Nephron (organoid): Measurements from ENCODE around the gene PPP1R13B.
"Not testable (repeated sequence)": the region's sequence is repeated elsewhere in the genome, so short reads cannot be mapped to it uniquely, and the experiment has no call there.

Source experiments
- H3K27ac Mint-ChIP-seq, 3 experiments: 2 replicates each; pipeline ENCODE4 v1.8.0; 2020; ENCODE audit warnings: mixed read lengths in 3 of 3, mild to moderate bottlenecking in 2 of 3, moderate library complexity in 1 of 3
- H3K27me3 Mint-ChIP-seq: 2 replicates; pipeline ENCODE4 v1.8.0; 2021; ENCODE audit warnings: low read depth, mild to moderate bottlenecking, moderate library complexity, mixed read lengths
- H3K36me3 Mint-ChIP-seq: 2 replicates; pipeline ENCODE4 v1.8.0; 2020; ENCODE audit warnings: low read depth, mixed read lengths
- H3K4me1 Mint-ChIP-seq: 2 replicates; pipeline ENCODE4 v1.8.0; 2020; ENCODE audit warnings: mixed read lengths
- H3K4me3 Mint-ChIP-seq, 3 experiments: 2 replicates each; pipeline ENCODE4 v1.8.0; 2020; ENCODE audit warnings: mild to moderate bottlenecking in 3 of 3, mixed read lengths in 3 of 3, moderate library complexity in 2 of 3
- H3K9me3 Mint-ChIP-seq: 2 replicates; pipeline ENCODE4 v1.8.0; 2020; ENCODE audit warnings: mixed read lengths
- TF ChIP-seq, protein P1 (sequence below), 3 experiments: fragments of 200-600 bp; sonication (generic); IDR thresholded peaks; one replicate each; pipeline ENCODE4 v1.5.0; 2021; ENCODE audit warnings: antibody characterized with exemption in 3 of 3; ENCODE audit not compliant: unreplicated experiment in 3 of 3

PPP1R13B gene

DNA sequence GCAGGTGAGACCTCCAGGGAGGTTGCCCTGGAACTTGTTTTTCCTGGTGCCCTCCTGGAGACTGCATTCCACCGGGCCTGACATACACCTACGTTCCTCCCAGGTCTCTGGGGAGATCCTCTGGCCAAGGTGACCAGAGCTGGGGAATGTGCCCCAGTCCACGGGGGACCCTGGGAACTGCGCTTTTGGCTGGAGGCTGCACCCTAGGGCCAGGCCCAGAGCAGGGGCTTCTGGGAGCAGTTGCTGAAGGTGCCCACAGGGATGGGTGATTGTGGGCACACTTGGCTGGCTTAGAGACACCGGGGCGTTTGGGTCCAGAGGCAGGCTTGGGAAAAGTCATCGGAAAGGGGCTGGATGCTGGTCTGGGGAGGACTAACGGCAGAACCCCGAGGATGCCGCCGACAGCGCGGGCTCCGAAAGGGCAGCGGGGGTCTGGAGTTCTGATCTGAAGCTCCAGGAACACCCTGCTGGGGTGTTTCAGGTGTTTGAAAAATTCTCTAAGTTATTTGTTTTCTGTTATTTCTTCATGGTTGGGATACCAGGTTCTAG lies 44.4 kb upstream of the PPP1R13B start:
- Mint-ChIP-seq H3K9me3 (peaks cover 4% of the 10 kb centered on the region), H3K27me3 (peaks cover 6% of the 10 kb centered on the region), H3K36me3 (peaks cover 5% of the 10 kb centered on the region), H3K4me3 (no peak overlapping the region), H3K4me1 (peaks cover 1% of the 10 kb centered on the region), H3K27ac (no peak overlapping the region)
- TF ChIP-seq, protein P1, sequence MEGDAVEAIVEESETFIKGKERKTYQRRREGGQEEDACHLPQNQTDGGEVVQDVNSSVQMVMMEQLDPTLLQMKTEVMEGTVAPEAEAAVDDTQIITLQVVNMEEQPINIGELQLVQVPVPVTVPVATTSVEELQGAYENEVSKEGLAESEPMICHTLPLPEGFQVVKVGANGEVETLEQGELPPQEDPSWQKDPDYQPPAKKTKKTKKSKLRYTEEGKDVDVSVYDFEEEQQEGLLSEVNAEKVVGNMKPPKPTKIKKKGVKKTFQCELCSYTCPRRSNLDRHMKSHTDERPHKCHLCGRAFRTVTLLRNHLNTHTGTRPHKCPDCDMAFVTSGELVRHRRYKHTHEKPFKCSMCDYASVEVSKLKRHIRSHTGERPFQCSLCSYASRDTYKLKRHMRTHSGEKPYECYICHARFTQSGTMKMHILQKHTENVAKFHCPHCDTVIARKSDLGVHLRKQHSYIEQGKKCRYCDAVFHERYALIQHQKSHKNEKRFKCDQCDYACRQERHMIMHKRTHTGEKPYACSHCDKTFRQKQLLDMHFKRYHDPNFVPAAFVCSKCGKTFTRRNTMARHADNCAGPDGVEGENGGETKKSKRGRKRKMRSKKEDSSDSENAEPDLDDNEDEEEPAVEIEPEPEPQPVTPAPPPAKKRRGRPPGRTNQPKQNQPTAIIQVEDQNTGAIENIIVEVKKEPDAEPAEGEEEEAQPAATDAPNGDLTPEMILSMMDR (IDR thresholded peaks at IDR 0.05; ENCODE audit: unreplicated experiment in 3 of 3) = no peak

DNA sequence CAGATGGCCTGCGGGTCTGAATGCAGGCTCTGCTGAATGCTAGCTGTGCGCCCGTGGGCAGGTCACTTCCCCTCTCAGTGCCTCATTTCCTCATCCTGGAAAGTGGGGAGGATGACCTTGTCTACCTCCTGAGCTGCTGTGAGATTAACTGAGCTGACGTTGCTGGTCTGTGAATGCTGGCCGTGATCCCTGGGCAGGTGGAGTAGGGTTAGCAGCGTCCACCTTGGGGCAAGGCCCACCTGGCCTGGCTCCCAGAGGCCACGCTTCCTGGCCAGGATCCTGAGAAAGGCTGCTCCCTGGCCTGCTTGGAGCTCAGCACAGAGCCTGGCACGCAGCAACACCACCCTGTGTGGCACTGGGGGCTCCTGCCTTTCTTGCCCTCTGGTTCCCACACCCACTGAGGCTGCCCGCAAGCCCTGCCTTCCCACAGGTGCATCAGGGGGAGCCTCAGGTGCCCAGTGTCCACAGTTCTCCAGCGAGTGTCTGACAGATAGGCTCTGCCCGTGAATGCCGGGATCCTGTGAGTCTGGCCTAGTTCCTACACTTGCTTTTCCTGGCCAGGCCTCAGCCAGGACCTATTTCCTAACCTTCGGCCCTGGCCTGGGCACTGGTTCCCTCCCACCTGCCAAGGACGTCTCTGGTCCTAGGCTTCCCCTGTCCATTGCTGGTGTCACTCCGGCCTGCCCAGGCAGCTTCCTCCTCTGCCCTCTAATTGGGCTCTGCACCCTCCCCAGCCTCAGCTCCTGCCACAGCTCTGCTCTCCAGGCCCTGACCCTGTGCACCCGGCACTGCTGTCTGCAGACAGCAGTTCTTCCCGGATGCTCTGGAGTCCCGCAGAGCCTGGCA lies 43.7 kb upstream of the PPP1R13B start:
- no peak overlapping the region for H3K27ac Mint-ChIP-seq
- peaks cover 9% of the 10 kb centered on the region for H3K27me3 Mint-ChIP-seq
- no peaks in the 10 kb centered on the region for H3K9me3 Mint-ChIP-seq
- TF ChIP-seq, protein P1 (IDR thresholded peaks at IDR 0.05; ENCODE audit: unreplicated experiment in 3 of 3) = no peak
- no peaks in the 10 kb centered on the region for H3K36me3 Mint-ChIP-seq
- peaks cover 8% of the 10 kb centered on the region for H3K4me1 Mint-ChIP-seq
- H3K4me3 Mint-ChIP-seq = no peak overlapping the region

DNA sequence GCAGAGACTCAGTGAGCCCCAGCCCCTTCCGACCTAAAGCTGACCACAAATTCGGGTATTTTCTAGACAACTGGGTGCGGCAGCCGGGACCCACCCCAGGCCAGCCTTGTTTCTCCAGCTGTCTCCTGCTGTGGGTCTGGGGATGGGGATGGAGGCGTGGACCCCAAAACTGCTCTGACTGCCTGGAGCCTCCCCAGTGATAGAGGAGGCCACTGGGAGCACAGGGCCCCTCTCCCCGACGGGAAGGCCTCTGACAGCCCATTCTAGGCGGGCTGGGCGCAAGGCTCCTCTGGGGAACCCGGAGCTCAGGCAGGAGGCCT lies 42.6 kb upstream of the PPP1R13B start:
- Mint-ChIP-seq H3K4me3 (no peak overlapping the region), H3K9me3 (no peaks in the 10 kb centered on the region), H3K27ac (no peak overlapping the region), H3K27me3 (peaks cover 10% of the 10 kb centered on the region), H3K36me3 (no peaks in the 10 kb centered on the region), H3K4me1 (peaks cover 10% of the 10 kb centered on the region)
- TF ChIP-seq, protein P1 (IDR thresholded peaks at IDR 0.05; ENCODE audit: unreplicated experiment in 3 of 3) = no peak

DNA sequence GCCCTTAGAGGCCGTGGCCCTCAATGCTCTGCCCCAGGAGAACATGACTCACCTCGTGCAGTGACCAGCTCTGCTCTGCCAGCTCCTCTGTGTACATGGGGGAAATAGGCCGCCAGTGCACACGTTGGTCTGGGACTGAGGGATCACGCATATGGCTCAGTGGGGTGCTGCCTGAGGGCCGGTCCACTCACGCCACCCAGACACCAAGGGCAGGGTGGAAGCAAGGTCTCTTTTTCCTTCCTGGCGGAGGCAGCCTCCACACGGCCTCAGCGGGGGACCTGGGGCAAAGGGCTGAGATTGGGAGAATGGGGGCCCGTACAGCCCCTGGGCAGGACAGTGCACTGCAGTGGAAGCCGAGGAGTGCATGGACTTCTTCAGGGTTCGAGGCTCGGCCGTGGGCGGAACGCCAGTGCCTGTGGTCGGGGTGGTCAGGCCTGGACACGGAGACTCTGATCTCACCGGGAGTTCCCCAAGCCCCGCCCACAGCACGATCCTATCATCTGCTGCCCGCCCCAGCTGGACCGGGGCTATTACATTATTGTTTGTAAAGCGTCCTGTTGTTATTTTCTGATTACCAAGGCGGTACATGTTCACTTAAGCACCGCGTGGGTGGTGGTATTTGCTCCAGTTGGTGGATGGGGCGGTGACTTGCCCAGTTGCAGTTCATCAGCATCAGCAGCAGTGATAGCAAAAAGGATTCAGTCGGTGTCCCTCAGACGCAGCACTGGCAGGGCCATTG lies 42.1 kb upstream of the PPP1R13B start:
- Mint-ChIP-seq H3K36me3 (no peaks in the 10 kb centered on the region), H3K27me3 (peaks cover 10% of the 10 kb centered on the region), H3K27ac (no peak overlapping the region), H3K4me1 (peaks cover 10% of the 10 kb centered on the region), H3K9me3 (no peaks in the 10 kb centered on the region), H3K4me3 (no peak overlapping the region)
- TF ChIP-seq, protein P1 (IDR thresholded peaks at IDR 0.05; ENCODE audit: unreplicated experiment in 3 of 3) = no peak

DNA sequence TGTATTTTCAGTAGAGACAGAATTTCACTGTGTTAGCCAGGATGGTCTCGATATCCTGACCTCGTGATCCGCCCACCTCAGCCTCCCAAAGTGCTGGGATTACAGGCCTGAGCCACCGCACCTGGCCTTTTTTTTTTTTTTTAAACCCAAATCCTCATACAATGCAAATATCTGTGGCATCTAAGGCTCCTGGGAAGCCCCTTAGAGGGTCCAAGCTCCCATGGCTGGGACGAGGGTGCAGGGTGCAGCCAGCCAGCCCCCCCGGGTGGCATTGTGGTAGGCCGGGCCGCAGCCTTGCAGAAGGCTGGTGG lies 41.6 kb upstream of the PPP1R13B start:
- H3K27me3 Mint-ChIP-seq = peaks cover 10% of the 10 kb centered on the region
- not testable (repeated sequence) for H3K9me3 Mint-ChIP-seq, H3K4me3 Mint-ChIP-seq, H3K4me1 Mint-ChIP-seq, H3K36me3 Mint-ChIP-seq, H3K27ac Mint-ChIP-seq

DNA sequence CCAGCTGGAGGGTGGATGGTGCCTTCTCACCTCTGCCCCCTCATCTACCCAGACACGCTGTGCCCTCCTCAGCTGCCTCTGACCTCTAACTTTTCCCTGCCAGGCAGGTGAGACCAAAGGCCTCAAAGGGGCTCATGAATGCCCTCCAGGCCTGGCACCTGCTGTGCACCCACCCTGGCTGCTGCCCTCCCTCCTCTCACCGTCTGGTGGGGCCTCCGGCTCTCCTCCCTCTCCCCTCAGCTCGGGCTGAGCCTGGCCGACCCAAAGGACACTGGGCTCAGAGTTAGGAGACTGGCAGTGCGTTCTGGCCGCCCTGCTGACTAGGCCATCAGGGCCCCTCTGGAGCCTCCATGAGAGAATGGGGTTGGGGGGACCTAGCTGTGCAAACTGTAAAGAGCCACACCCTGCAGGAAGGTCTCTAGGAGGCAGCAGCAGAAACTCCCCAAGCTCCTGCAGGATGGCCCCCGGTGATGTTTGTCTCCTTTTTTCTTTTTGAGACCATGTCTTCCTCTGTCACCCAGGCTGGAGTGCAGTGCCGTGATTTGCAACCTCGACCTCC lies 40.3 kb upstream of the PPP1R13B start:
- Mint-ChIP-seq H3K27me3 (peaks cover 10% of the 10 kb centered on the region), H3K27ac (no peak overlapping the region), H3K36me3 (no peaks in the 10 kb centered on the region), H3K4me3 (no peak overlapping the region), H3K4me1 (peaks cover 10% of the 10 kb centered on the region), H3K9me3 (no peaks in the 10 kb centered on the region)
- TF ChIP-seq, protein P1 (IDR thresholded peaks at IDR 0.05; ENCODE audit: unreplicated experiment in 3 of 3) = no peak
